Ishikawa (cell line): Measurements from ENCODE around the gene EML1.

ENCODE experiments used
- CEBPB ChIP-seq: IDR thresholded peaks from 2 replicates; pipeline ENCODE4 v1.6.1; 2012
- CREB1 ChIP-seq: IDR thresholded peaks from 2 replicates; pipeline ENCODE4 v1.6.1; 2012; ENCODE audit warnings: low read depth
- EGR1 ChIP-seq: IDR thresholded peaks from 2 replicates; pipeline ENCODE4 v1.6.1; 2012
- EP300 ChIP-seq: IDR thresholded peaks from 2 replicates; pipeline ENCODE4 v1.6.1; 2012; ENCODE audit warnings: borderline replicate concordance
- FOXM1 ChIP-seq: IDR thresholded peaks from 2 replicates; pipeline ENCODE4 v1.6.1; 2012; ENCODE audit warnings: low read depth, borderline replicate concordance
- MAX ChIP-seq: IDR thresholded peaks from 2 replicates; pipeline ENCODE4 v1.6.1; 2012
- NFIC ChIP-seq: IDR thresholded peaks from 2 replicates; pipeline ENCODE4 v1.6.1; 2012
- RAD21 ChIP-seq: IDR thresholded peaks from 2 replicates; pipeline ENCODE4 v1.6.1; 2012; ENCODE audit warnings: low read depth
- REST ChIP-seq: IDR thresholded peaks from 2 replicates; pipeline ENCODE4 v1.6.1; 2012; ENCODE audit warnings: low read depth, mild to moderate bottlenecking
- TAF1 ChIP-seq: IDR thresholded peaks from 2 replicates; pipeline ENCODE4 v1.6.1; 2012; ENCODE audit warnings: low read depth, mild to moderate bottlenecking
- TCF12 ChIP-seq: IDR thresholded peaks from 2 replicates; pipeline ENCODE4 v1.6.1; 2012; ENCODE audit warnings: low read depth
- TEAD4 ChIP-seq: IDR thresholded peaks from 2 replicates; pipeline ENCODE4 v1.6.1; 2012
- USF1 ChIP-seq: IDR thresholded peaks from 2 replicates; pipeline ENCODE4 v1.6.1; 2012
- YY1 ChIP-seq: IDR thresholded peaks from 2 replicates; pipeline ENCODE4 v1.6.1; 2012; ENCODE audit warnings: low read depth
- ZBTB7A ChIP-seq: IDR thresholded peaks from 2 replicates; pipeline ENCODE4 v1.6.1; 2012; ENCODE audit warnings: low read depth

EML1 gene

DNA sequence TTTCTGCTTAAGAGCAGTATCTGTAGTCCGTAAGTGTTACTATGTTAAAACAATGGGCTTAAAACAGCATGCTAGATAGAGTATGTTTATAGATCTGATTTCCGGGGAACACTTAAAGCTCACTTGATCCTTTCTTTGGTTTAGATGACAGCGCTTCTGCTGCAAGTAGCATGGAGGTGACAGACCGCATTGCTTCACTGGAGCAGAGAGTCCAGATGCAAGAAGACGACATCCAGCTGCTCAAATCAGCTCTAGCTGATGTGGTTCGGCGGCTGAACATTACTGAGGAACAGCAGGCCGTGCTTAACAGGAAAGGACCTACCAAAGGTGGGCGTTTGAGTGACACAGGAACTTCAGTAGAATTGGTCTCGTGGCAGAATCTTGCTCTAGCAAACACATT is 57.5 kb downstream of the EML1 start:
- TF ChIP-seq TCF12 (no peak), RAD21 (no peak), TAF1 (no peak), EP300 (no peak), MAX (no peak), FOXM1 (no peak), NFIC (no peak), REST (no peak), USF1 (no peak), CREB1 (no peak), EGR1 (no peak), ZBTB7A (no peak), TEAD4 (no peak)

- no peak for TF ChIP-seq FOXM1
- no peak for TF ChIP-seq CEBPB
- no peak for TF ChIP-seq NFIC
- no peak for TF ChIP-seq TAF1
- TF ChIP-seq CREB1: no peak
- no peak for TF ChIP-seq EP300
- no peak for TF ChIP-seq TEAD4
- no peak for TF ChIP-seq ZBTB7A
- TF ChIP-seq MAX: no peak
- no peak for TF ChIP-seq YY1
- no peak for TF ChIP-seq RAD21
- TF ChIP-seq EGR1: no peak
- no peak for TF ChIP-seq REST
- no peak for TF ChIP-seq USF1
These were observed 59.4 kb downstream of the EML1 start for GRCh38 chr14:99852578-99852977.

- TF ChIP-seq MAX (0 out of 2 replicates have a peak, but pooled peaks have one; percentile 13), REST (no peak)
These were observed 60.0 kb downstream of the EML1 start for GRCh38 chr14:99853206-99853605.

- no peak for TF ChIP-seq TEAD4
These were observed 61.6 kb downstream of the EML1 start for GRCh38 chr14:99854831-99855230.

GRCh38 chr14:99855271-99855670 is 62.1 kb downstream of the EML1 start:
- no peak for TF ChIP-seq YY1
- TF ChIP-seq REST: no peak
